Left renal cortex interstitium (tissue), 4 donors: Measurements from ENCODE around the gene AKNAD1. TPM values are rescaled to one million over a fixed set of nuclear protein-coding genes. Genes with fewer than 3 reads are reported as not detected.
A peak's percentile ranks its signal among the peaks of the same experiment; 100 is the strongest.

ENCODE experiments used
- DNase-seq, 4 donors: peaks; one replicate each; pipeline ENCODE4 v3.0.0-alpha.2; 2013; ENCODE audit warnings: low read depth in 4 of 4, low spot score in 2 of 4, missing footprints in 1 of 4
- polyA plus RNA-seq, 4 donors: library from polyadenylated mRNA; unstranded; fragments of 120-200 nt; gene quantifications; one replicate each; pipeline ENCODE4 v1.2.1, GENCODE V29; 2013; ENCODE audit not compliant: insufficient read length in 4 of 4

Gene AKNAD1
- polyA plus RNA-seq, 4 donors: not detected

GRCh38 chr1:108831225-108831624 is 25.7 kb downstream of the AKNAD1 start:
- DNase-seq: no peak

GRCh38 chr1:108830119-108831008 is 26.5 kb downstream of the AKNAD1 start:
- DNase-seq: no peak

- no peak for DNase-seq
Observed at GRCh38 chr1:108829498-108829916, 27.4 kb downstream of the AKNAD1 start.

DNA sequence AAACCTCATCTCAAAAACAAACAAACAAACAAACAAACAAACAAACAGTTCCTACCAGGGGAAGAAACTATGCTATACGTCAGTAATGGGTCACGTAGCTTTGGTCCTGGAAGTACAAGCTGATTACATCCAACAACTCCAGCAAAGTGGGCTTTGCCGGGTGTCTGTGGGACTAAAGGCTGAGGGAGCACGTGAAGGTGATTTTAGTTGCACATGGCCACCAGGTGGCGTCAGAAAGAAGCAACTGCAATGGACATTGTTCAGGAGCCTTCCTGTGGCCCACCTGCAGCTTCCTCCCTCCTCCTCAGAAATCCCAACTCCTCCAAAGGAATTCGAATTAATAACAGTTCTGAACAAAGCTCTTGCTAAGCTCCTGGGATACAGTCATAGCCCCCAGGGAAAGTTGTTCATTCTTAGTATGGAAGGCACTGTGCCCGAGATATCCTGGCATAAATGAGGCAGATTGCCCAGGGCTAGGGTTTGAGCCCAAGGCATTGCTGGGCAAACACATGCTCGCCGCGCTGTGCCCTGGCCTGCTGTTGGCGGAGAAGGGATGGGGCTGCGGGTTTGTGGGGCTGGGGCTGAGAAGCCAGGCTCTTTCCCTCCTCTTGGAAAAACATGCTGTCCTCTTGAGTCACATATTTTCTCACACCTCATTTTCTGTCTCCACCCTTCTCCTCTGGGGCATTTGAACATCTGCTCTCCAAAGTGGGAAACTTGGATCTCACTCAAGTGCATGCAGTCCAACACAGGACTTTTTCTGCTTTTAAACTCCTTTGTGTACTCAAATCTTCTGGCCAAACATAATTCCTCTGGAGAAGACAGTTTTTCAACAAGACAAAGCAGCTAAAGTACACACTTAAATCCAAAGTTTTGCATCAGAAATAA is 28.6 kb downstream of the AKNAD1 start:
- peak in 3 of 4 donors; percentile 46 to 50 (median 48) for DNase-seq

DNA sequence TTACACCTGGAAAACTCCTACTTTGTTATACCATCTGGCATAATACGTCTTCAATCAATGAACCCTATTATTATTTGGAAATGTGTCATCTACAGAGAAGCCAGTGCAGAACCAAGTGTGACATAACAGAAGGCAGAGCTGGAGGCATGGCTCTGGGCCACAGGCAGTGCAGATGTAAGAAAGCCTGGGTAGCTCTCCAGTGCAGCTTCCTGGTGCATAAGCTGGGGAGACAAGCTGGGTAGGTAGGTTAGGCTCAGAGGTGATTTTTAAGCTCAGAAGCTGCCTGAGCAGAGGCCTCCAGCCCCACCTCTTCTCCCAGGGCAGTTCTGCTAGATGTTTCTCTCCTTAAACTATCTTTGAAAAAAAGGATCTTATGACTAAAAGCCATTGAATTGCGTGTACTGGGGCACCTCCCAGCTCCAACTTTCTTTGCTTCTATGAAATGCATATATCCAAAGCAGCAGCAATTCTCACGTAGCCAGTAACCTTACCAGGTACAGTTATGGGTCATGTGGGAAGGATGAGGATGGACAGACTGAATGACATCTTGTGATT is 30.7 kb downstream of the AKNAD1 start:
- DNase-seq: no peak

DNA sequence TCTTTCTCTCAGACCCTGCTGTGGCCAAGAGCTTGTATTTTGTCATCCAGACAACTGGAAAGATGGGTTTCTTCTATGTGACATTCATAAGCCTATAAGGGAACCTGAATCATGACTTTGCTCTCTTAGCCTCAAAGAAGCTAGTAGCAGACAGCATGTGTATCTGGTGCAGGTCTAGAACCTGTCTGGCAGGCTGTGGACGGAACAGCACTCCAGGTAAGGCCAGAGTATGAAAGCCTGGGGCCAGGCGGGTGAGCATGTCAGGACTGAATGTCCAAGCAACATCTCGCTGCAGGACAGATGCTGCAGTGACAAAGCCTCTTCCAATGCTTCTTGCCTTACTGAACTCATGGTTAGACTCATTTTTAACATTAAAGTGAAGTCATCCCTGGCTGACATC is 32.8 kb downstream of the AKNAD1 start:
- DNase-seq: no peak

- DNase-seq: no peak
Observed at GRCh38 chr1:108823632-108824031, 33.3 kb downstream of the AKNAD1 start.

GRCh38 chr1:108819878-108820277 is 37.0 kb downstream of the AKNAD1 start:
- DNase-seq: no peak

DNA sequence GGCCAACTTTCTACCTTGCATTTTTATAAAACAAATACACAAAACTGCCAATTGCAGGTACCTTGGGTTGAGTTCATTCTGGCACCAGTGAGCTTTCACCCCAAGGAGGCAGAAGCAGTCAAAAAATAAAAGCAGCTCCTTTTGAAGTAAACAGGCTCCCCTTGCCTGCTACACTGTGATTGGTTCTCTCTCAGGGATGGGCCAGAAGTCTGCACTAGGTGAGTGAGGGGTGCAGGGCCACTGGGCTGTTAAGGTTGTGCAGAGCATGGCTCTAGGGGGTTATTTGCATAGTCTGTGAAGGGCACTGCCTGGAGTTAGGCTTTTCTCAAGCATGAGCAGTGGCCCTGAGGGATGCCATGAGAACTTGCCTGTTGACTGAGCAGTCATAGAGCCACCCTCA is 39.1 kb downstream of the AKNAD1 start:
- no peak for DNase-seq

- DNase-seq: no peak
Observed at GRCh38 chr1:108817016-108817415, 39.9 kb downstream of the AKNAD1 start.

DNA sequence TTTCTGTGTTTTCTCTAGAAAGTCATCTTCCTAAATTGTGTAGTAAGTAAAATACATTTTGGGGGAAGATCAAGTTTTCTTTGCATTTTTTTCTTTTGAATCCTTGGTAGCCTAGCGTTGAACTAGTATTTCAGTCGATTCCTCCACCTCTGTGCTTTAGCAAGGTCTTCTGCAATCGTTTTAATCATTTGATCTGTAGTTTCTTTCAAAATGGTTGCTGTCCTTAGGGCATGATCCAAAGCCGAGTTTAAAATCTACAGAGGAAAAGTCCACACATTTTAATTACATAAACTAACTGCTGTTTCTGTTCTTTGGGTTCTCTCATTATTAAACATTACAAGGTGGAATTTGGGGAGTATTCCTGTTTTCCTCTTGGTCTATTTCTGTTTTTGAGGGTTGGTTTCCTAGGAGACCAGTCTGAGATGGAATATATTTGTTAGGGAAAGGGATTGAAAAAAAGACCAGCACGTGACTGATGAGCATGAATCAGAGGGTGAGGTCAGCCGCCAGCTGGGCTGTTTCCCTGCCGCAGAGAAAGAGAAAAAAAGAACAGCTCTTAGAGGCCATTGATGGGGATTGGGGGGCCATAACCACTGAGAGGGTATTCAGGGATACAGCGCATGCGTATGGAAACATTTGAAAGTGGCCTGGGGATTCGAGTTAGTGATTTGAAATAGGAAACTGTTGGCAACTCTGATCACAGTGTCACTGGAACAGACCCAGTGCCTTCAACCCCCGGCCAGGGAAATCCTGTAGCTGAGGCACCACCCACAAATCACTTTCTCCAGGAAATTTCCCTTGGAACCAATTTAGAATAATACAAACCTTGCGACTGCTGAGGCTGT is 40.6 kb downstream of the AKNAD1 start:
- DNase-seq: peak; percentile 57 to 64 (median 60)

DNA sequence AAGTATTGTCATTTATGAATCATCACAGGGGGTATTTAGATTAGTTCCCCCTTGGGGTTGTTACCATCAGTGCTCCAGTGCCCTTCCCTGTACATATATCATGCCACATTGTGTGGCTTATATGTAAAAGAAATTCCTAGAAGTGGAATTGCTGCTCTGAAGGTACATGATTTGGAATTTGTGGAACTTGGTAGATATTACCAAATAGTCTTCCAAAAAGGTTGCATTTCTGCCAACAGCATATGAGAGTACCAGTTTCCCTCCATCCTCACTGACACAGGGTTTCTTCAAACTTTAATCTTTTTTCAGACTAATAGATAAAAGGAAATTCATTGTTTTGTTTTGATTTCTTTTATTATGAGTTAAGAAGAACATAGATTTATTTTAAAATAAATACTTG is 41.3 kb downstream of the AKNAD1 start:
- no peak for DNase-seq

GRCh38 chr1:108814343-108815125 is 42.4 kb downstream of the AKNAD1 start:
- DNase-seq: no peak

GRCh38 chr1:108813326-108813725 is 43.6 kb downstream of the AKNAD1 start:
- no peak for DNase-seq

DNA sequence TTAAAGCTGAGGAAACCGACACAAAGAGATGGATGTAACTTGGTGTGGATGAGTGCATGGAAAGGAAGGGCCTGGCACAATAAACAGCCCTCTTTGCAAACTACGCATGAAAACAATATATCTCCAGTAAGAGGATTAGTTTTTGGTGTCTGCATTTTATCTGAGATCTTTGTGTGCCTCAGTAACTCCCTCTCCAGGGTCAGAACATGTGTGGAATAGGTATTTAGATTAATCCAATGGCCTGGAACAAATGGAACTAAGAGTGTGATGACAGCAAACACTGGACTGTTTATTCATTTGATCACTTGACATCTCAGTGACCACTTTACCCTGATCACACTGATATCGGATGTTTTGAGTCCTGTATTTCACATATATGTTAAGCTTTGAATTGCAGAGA is 45.3 kb downstream of the AKNAD1 start:
- DNase-seq: no peak

- no peak for DNase-seq
Observed at GRCh38 chr1:108808438-108808837, 48.5 kb downstream of the AKNAD1 start.

DNA sequence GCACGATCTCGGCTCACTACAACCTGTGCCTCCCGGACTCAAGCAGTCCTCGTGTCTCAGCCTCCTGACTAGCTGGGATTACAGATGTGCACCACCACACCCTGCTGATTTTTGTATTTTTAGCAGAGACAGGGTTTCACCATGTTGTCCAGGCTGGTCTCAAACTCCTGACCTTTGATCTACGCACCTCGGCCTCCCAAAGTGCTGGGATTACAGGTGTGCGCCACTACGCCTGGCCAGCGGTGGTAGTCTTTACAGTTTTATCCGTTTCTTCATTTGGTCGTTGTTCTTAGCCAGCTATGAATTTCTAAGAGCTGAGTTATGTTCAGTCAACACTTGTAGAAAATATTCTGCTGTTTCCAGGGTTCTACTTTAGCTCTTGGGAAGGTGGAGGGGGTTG is 53.3 kb downstream of the AKNAD1 start:
- DNase-seq: no peak

DNA sequence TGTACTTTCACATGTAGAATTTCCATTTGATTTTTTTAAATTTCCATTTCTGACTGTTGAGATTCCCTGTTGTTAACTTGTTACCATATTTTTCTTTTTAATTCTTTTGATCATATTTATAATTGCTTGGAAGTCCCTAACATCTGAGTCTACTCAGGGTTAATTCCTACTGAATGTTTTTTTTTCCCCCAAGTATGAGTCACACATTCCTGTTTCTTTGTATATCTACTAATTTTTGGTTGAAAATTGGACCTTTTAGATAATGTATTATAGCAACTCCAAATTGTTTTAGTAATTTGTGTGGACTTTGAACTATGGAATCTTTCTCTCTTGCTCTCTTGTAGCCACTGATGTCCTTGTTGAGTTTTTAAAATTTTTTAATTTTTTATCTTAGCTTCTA is 55.8 kb downstream of the AKNAD1 start:
- DNase-seq: no peak

DNA sequence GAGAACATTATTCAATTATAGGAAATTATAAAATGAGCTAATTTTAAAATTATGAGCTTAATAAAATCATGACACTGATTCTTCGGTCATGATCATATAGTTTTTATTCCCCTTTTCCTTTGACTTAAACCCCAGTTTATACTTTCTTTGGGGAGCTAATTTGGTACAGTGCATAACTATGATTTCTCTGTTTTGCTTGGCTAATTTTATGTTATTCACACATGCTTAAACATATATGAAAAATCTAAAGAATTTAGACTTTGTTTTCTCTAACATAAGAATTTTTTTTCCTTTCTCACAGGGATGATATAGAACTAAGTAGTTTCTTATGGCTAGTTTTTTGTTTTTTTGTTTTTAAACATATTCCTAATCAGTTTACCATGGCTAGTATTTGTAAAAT is 57.9 kb downstream of the AKNAD1 start:
- DNase-seq: no peak

- DNase-seq: no peak
Observed at GRCh38 chr1:108792420-108792819, 64.5 kb downstream of the AKNAD1 start.
